Activated CD8-positive, alpha-beta memory T cell treated with anti-CD3 and anti-CD28 coated beads, Interleukin-2, amount 50 U/mL, for 24 hours (primary cell): ENCODE results near the gene TLR10.
"Not testable (repeated sequence)": the region's sequence is repeated elsewhere in the genome, so short reads cannot be mapped to it uniquely, and the experiment has no call there.

Experiments used
- DNase-seq: peaks from one replicate; pipeline ENCODE4 v3.0.0-alpha.2; 2020; ENCODE audit errors: extremely low read depth

TLR10 gene, protein sequence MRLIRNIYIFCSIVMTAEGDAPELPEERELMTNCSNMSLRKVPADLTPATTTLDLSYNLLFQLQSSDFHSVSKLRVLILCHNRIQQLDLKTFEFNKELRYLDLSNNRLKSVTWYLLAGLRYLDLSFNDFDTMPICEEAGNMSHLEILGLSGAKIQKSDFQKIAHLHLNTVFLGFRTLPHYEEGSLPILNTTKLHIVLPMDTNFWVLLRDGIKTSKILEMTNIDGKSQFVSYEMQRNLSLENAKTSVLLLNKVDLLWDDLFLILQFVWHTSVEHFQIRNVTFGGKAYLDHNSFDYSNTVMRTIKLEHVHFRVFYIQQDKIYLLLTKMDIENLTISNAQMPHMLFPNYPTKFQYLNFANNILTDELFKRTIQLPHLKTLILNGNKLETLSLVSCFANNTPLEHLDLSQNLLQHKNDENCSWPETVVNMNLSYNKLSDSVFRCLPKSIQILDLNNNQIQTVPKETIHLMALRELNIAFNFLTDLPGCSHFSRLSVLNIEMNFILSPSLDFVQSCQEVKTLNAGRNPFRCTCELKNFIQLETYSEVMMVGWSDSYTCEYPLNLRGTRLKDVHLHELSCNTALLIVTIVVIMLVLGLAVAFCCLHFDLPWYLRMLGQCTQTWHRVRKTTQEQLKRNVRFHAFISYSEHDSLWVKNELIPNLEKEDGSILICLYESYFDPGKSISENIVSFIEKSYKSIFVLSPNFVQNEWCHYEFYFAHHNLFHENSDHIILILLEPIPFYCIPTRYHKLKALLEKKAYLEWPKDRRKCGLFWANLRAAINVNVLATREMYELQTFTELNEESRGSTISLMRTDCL

GRCh38 chr4:38782452-38783108 is at the start of gene TLR10:
TLR10 (minus strand) TSS chr4:38782990; CDS start chr4:38775590, 7,400 bp downstream.
- no peak for DNase-seq

GRCh38 chr4:38832206-38832605 is 49.4 kb upstream of the TLR10 start:
- DNase-seq: no peak

DNA sequence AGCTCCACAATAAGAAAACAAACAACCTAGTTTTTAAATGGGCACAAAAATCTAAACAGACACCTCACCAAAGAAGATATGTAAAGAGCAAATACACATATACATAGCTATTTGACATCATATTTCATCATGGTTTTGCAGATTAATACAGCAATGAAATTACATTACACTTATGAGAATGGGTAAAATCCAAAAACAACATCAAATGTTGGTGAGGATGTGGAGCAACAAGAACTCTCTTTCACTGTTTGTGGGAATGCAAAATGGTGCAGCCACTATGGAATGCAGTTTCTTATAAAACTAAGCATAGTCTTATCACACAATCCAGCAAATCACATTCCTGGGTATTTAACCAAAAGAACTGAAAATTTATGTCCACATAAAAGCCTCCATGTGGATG is 48.9 kb upstream of the TLR10 start:
- no peak for DNase-seq

DNA sequence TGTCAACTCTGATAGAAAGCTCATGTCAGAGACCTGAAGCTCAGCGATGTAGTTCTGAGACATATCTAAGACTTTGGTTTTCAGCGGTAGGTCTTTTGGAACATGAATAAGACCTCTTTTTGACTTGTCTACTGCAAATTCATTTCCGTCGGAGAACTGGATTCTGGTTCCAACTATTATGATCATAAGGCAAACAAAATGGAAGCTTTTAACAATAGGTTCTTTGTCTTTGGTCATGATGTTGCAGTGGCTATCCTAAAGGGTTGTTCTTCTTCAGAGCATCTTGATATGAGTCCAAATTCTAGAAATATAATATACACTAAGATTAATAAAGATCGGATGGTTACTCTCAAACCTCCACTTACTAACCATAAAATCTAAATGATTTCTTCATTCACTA is 46.4 kb upstream of the TLR10 start:
- no peak for DNase-seq

DNA sequence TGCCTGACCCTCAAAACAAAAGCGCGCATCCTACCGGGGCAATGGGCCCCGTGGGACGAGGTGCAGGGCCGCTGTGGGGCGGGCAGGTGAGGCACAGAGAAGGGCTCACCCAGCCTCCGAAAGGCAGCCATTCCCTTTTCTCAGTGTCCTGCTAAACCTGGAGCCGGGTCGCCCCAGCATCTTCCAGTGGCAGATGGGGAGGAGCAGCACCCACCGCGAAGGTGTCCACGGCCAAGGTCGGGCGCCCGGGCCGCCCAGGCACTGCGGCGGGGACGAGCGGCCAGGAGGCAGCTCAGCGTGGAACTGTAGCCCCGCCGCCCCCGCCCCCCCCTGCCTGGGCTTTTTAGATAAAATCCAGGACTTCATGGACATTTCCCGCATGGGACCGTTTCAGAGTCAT is 41.0 kb upstream of the TLR10 start:
- no peak for DNase-seq

DNA sequence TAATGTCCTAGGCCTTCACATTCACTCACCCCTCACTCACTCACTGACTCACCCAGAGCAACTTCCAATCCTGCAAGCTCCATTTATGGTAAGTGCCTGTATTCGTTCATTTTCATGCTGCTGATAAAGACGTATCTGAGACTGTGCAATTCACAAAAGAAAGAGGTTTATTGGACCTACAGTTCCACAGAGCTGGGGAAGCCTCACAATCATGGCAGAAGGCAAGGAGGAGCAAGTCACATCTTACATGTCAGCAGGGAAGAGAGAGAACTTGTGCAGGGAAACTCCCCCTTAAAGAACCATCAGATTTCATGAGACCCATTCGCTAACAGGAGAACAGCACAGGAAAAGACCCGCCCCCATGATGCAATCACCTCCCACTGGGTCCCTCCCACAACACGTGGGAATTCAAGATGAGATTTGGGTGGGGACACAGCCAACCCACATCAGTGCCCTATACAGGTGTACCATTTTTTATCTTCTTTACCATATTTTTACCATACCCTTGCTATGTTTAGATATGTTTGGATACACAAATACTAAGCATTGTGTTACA is 40.0 kb upstream of the TLR10 start:
- DNase-seq: no peak

DNA sequence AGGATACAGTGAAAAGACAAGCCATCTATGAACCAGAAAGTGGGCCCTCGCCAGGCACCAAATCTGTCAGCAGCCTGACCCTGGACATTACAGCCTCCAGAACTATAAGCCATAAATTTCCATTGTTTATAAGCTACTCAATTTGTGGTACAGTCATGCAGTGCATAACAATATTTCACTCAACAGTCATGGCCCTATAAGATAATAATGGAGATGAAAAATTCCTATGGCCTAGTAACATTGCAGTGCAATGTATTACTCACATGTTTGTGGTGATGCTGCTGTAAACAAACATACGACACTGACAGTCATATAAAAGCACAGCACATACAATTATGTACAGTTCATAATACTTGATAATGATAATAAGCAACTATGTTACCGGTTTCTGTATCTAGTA is 38.9 kb upstream of the TLR10 start:
- no peak for DNase-seq

DNA sequence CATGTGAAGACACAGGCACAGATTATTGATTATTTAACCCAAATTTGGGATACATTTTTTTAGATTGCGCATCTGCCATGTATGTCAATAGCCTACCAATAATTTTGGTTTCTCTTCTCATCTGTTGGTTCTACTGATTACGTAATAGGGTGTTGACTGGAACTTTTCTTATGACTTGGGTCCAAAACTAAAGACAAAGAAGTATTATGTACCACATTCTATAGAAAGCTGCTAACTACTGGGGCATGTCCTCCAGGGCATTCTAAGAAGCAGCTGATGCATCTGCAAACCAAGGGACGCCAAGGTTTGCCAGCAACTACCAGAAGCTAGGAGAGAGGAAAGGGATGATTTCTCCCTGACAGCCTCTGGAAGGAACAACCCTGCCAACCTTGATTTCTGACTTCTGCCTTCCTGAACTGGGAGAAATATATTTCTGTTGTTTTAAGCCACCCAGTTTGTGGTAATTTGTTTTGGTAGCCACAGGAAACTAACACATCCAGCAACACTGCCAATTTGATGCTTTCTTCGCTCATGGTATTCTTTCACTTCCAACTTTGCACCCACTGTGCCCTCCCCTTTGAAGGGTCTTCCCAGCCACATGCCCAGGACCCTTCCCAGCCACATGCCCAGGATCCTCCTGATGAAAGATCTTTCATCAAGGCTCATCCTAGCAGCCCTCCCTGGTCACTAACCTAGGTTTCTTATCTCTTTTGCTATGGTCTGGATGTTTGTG is 37.7 kb upstream of the TLR10 start:
- DNase-seq: no peak

GRCh38 chr4:38819569-38819968 is 36.8 kb upstream of the TLR10 start:
- DNase-seq: no peak

GRCh38 chr4:38818441-38818976 is 35.7 kb upstream of the TLR10 start:
- DNase-seq: no peak

GRCh38 chr4:38815885-38816782 is 33.3 kb upstream of the TLR10 start:
- no peak for DNase-seq

DNA sequence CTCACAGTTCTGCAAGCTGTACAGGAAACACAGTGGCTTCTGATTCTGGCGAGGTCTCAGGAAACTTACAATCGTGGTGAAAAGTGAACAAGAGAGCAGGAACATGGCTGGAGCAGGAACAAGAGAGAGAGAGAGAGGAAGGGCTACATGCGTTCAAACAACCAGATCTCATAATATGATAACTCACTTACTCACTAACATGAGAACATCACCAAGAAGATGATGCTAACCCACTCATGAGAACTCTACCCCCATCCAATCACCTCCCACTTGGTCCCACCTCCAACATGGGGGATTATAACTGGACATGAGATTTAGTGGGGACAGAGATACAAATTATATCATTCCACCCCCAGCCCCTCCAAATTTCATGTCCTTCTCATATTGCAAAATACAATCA is 31.6 kb upstream of the TLR10 start:
- DNase-seq: no peak

DNA sequence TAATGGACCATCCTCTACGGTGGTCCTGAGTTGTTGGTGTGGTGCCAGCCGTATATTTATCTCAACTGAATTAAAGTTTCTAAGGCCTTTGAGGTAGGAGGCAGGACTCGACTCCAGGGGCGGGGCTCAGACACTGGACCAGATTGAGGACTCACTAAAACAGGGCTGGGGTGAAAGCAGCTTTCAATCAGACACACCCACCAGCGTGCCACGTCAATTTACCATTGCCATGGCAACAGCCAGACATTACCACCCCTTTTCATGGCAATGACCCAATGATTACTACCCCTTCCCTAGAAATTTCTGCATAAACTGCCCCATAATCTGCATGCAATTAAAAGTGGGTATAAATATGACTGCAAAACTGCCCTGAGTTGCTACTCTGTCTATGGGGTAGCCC is 28.5 kb upstream of the TLR10 start:
- DNase-seq: no peak

- DNase-seq: not testable (repeated sequence)
Observed at GRCh38 chr4:38807462-38807861, 24.7 kb upstream of the TLR10 start.

DNA sequence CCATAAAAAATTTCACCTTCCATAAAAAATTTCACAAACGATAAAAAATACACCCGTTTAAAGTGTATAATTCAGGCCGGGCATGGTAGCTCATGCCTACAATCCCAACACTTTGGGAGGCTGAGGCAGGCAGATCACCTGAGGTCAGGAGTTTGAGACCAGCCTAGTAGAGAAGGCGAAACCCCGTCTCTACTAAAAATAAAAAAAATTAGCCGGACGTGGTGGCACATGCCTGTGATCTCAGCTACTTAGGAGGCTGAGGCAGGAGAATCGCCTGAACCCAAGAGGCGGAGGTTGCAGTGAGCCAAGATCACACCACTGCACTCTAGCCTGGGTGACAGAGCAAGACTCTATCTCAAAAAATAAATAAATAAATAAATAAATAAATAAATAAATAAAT is 23.5 kb upstream of the TLR10 start:
- DNase-seq: not testable (repeated sequence)

DNA sequence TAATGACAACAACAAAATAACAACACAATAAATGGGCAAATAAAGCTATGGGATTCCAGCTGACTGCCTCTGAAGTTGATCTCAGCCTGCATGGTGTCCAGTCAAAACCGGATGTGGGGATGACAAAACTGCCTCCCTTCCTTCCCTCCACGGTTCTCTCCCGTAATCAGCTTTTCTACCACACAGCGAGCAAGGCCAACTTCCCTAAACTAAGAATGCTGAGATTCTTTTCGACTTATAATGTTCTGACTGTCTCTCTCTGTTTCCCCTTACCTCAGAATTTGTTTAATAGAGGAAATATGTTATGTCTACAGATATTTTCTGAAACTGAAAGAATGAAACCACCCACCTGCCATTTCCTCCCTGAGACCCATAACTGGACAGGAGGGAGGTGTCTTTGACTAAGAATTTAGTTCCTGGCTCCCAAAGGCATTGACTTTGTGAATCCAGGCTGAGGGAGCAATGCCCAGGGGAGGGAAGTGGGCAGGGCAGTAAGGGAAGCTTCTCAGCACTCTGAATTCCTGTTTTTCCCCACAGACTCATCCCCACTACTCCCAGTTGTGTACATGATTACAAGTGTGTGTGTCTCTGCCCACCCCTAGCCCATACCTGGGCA is 22.8 kb upstream of the TLR10 start:
- DNase-seq: no peak

- no peak for DNase-seq
Observed at GRCh38 chr4:38804654-38805295, 22.0 kb upstream of the TLR10 start, which contains the start of gene TLR1. TLR1 (minus strand) TSS chr4:38804791; CDS start chr4:38798831, 5,960 bp downstream.

DNA sequence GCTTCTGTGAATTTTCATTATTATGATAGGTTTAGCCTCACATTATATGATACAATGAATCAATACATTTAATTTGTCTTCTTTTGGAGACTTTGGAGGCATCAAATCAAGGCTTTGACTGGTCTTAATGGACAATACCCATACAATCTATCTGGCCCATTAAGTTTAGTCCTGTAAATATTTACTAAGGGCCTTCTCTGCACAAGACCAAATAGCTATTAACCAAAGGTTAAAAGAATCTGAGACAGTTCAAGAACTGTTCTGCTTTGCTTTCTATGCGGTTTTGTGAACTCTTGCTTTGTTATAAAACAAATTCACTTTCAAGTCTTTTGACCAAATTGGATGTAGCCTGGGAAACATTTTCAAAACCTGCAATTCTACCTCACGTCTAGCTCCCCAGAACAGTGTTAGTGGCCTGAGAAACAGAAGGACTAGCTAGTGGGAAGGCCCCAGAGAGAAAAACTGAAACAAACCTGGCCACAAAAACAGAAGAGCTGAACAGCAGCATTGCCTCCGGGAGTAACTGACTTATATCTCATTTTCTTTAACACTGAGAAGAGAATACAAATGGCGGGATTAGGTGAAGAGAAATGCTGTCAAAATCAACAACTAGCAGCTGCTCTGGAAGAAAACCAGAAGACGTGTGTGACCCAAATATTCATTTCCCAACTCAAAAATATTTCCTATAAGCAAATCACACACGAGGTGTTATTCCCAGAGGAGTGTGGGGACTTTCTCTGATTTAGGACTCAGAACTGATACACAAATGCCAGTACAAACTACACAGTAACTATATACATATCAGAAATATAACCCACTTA is 21.3 kb upstream of the TLR10 start:
- DNase-seq: no peak
